D721Med (cell line): ENCODE data around the gene PKDREJ.

Experiments
- DNase-seq: peaks from one replicate; pipeline ENCODE4 v3.0.0; 2011; ENCODE audit warnings: low spot score; ENCODE audit not compliant: insufficient read length
- FAIRE-seq: peaks from 2 replicates; lab custom pipeline; 2011; peaks lifted over from hg19 to GRCh38; lab: Jason Lieb, UNC
- CTCF ChIP-seq: IDR thresholded peaks from 2 replicates; pipeline ENCODE4 v1.5.1; 2012; ENCODE audit warnings: mild to moderate bottlenecking, control low read depth; ENCODE audit not compliant: insufficient read depth; ENCODE audit errors: missing control alignments

The PKDREJ gene

GRCh38 chr22:46300491-46300890 is 37.3 kb upstream of the PKDREJ start:
- no peak for FAIRE-seq
- DNase-seq: no peak
- no peak for TF ChIP-seq CTCF

GRCh38 chr22:46299101-46299500 is 36.0 kb upstream of the PKDREJ start:
- DNase-seq (no peak), FAIRE-seq (no peak)
- TF ChIP-seq CTCF: no peak

- FAIRE-seq (no peak), DNase-seq (no peak)
- TF ChIP-seq CTCF: no peak
Measured at GRCh38 chr22:46297151-46297812, 34.1 kb upstream of the PKDREJ start.

GRCh38 chr22:46296257-46297150 is 33.4 kb upstream of the PKDREJ start, which contains the start of gene GTSE1:
Gene GTSE1 (plus strand): TSS chr22:46296870. CDS start chr22:46297401, 531 bp downstream.
- FAIRE-seq: no peak
- peak; percentile 86 for DNase-seq
- peak; percentile 35 for TF ChIP-seq CTCF

- FAIRE-seq (no peak), DNase-seq (no peak)
- no peak for TF ChIP-seq CTCF
Measured at GRCh38 chr22:46295277-46295971, 32.3 kb upstream of the PKDREJ start.

GRCh38 chr22:46294784-46295183 is 31.6 kb upstream of the PKDREJ start:
- TF ChIP-seq CTCF: no peak
- FAIRE-seq: no peak
- no peak for DNase-seq
